HG03135 (cell line): ENCODE data around the gene DPF3.

Source experiments
- ATAC-seq: cut with Tn5 transposase; IDR thresholded peaks from one replicate; pipeline ENCODE4 v1.9.1; 2021; ENCODE audit warnings: mild to moderate bottlenecking, moderate library complexity; ENCODE audit not compliant: unreplicated experiment

Gene DPF3

DNA sequence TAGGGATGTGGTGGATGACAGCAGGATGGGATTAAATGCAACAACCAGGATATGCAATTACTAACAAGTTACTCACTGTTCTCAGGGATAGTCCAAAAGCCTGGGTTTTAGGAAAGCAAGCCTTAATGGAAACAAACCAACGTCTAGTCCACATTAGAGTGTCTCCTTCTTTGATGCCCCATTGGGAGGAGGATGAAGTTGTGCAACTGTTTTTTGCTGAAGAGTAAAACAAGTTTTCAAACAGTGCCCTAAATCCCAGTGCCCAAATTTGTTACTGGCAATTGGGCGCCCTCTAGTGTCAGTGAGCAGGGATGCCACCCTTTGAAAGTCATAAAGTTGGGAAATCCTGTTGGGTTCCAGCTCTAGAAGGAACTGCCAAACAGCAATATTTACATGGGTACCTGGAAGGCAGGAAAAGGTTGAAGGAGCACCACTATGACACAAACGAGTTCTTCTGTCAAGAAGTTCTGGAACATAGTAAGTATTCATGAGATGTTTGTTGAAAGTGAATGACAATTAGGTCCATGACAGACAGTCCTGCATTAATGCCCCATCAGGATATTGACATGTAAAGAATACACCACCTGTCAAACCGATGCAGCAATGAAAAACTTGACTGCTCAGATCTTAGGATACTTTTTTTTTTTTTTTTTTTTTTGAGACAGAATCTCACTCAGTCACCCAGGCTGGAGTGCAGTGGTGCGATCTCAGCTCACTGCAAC lies 11.1 kb upstream of the DPF3 start:
- ATAC-seq, result no peak

DNA sequence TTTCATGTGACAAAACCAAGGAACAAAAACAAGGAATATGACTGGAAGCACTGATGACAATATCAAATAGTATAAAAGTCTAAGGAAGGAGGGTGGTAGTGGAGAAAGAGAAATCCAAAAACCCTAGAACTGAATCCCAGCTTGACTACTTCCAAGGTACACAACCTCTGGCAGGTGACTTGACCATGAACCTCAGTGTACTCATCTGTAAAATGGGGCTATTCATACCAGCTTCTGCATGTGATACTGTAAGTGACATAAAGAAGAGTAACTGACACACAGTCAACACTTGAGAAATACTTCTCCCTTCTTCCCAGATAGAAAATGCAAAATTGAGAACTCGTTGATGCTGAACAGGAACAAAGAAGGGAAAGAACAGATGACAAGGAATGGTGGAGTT lies 10.3 kb upstream of the DPF3 start:
- no peak for ATAC-seq

- ATAC-seq, result no peak
These were observed 9.8 kb upstream of the DPF3 start for GRCh38 chr14:72903716-72904115.

DNA sequence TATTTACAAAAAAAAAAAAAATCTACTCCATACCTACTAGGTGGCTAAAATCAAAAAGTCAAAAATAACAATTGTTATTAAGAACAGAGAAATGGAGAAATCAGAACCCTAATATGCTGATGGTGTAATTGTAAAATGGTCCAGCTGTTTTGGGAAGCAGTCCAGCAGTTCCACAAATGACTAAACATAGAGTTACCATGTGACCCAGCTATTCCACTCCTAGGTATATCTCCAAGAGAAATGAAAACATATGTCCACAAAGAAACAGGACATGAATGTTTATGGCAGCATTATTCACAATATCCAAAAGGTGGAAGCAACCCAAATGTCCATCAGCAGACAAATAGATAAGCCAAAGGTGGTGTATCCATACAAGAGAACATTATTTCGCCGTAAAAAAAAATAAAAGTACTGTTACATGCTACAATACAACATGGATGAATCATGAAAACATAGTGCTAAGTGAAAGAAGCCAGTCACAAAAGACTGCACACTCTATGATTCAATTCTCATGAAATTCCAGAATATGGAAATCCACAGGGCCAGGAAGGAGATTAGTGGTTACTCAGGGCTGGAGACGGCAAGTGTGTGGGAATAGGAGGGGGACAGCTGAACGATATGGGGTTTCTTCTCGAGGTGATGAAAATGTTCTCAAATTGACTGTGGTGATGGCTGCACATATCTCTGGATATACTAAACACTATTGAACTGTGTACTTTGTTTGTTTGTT lies 9.1 kb upstream of the DPF3 start:
- no peak for ATAC-seq

DNA sequence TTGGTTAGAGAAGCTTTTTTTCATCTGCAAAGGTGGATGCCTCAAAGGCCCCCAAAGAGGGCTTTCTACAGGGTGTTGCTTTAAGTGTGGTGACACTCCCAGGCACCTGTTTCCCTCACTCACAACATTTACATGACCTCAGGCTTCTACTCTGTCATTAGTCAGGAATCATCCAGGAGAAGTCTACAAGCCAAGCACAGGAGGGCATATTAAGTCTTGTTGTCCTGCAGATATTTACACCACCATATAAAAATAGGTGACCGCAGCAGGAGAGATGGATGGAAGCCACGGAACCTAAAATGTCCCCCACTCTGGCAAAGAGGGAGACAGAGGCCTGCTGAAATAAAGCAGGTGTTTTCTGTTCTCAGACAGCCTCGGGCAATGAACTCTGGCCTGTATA lies 7.5 kb upstream of the DPF3 start:
- no peak for ATAC-seq

DNA sequence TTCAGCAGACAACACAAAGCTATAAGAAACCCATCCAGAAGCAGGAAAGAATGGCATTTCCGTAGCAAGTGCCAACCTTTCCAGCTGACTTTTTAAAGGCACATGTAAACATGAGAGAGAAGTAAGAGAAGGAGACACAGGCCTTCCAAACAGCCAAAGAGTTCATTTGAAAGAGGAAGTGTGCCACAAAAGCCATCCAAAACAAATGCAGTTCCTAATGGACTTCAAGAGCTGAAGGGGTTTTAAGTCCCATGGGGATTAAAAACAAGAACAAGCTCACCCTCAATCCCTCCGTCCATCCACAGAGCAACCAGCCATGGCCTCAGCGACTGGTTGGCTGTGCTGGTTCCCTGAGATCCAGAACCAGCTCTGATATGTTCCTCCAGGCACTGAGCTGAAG lies 4.5 kb upstream of the DPF3 start:
- ATAC-seq, result no peak

DNA sequence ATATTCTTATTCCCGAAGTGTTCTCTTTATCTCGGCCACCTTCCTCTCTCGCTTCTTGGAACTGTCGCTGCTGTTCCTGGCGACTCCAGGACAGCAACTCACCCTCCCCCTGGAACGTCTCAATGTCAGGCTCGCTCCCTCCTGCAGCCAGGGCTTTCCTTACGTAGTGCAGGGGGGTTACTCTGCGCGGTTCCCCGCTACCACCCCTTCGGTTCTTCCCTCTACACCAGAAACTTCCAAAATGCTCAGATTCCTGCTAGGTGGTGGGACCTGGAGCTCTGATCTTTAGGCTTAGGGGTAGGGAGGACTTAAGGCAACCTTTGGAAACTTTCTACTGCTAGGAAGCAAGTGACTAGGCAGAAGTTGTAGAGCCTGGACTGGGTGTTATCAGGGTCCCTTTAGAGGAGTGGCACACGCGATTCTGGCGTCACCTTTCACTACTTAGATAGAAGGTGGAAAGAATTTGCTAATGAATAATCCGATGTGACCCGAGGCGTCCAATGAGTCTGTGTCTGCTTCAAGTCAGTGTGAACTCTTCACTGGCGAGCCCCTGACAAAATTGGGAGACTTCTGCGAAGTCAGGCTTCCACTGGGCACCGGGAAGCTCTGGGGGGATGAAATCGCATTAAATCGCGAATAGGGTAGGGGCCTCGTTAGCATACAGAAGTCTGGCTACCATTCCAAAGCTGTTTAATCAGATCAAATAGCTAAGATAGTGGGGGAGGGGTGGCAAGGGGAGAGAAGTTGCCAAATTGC lies 900 bp upstream of the DPF3 start:
- ATAC-seq, result no peak

DNA sequence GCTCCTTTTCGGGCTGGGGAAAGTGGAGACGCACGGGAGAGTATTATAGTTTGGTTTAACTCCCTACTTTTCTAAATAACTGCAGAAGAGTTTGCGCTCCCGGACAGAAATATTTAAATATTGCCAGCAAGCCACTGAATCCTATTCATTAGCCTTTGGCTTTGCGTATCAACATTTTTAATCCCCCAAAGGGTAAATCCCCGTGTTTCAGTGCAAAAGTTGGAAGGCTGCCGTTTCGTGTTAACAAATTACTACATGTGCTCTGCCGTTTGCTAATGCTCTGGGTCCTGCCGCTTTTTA lies 372 bp upstream of the DPF3 start:
- no peak for ATAC-seq

GRCh38 chr14:72892879-72893635 lies 844 bp downstream of the DPF3 start:
- ATAC-seq, result peak; percentile 24

DNA sequence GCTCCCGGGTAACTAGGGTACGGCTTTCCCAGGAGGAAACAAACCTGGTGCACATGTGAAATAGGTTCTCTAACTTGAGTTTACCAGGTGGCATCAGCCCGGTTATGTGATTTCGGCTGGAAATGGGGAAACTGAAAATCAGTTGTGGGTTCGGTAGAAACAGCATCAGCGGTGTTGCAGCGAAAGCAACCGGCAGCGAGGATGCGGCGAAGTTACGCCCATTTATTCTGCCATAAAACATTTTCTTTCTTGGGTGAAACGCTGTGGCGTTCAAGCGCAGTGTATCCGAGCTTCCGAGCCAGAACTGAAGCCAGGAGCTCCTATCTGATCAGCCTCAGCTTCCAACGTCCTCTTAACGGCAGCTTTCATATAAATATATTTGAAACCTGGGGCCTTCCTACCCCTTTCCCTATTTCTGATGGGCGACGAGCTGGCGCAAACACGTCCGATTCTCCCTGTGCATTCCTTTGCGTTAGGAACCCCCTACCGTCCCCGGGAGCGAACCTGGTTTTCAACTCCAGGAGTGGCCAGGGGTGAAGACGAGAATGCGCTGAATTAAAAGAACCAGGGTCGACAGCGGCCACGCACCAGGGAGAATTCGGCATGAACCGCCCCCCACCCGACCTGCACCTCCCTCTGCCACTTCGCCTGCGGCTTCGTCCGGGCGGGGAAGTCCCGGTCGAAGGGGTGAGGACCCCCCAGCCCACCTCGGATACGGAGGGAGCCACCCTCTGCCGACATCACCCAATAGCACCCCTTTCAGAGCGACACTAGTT lies 1.6 kb downstream of the DPF3 start:
- no peak for ATAC-seq

GRCh38 chr14:72891666-72892102 lies 2.2 kb downstream of the DPF3 start:
- ATAC-seq, result no peak

DNA sequence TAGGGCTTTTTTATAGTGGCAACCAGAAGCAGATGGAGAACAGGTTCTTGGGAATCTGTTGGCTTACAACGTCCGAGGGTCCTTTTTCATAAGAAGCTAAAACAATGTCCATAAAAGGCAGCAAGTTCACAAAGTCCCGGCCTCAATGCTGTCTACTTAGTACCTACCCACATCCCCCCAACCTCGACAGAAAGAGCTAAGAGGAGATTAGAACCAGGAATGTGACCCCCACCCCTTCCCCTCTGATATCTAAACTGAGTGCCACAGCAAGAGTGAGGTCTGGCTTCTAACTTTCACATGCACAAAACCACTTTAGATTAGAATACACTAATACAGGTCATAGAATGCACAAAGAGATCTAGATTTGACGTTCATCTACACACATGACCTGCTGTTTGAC lies 4.5 kb downstream of the DPF3 start:
- ATAC-seq, result no peak

- no peak for ATAC-seq
These were observed 5.2 kb downstream of the DPF3 start for GRCh38 chr14:72888636-72889201.

GRCh38 chr14:72888192-72888591 lies 5.7 kb downstream of the DPF3 start:
- ATAC-seq, result no peak

- no peak for ATAC-seq
These were observed 6.4 kb downstream of the DPF3 start for GRCh38 chr14:72887514-72887913.

DNA sequence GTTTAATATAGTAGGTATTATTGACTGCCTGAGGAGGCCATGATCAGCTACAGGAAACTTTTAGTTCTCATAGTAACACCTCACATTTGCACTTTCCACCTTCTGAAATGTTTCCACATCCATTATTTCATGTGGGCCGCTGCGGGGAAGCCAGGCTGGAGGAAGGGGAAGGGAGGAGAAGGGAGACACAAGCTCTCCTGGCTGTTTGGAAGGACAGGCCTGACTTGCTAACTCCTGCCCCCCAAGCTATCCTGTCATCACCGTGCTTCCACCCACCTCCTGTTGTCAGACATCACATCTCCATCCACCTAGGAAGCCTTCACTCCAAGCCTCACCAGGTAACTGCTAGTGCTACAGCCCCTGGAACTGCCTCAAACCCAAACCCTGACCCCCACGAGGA lies 9.5 kb downstream of the DPF3 start:
- no peak for ATAC-seq

DNA sequence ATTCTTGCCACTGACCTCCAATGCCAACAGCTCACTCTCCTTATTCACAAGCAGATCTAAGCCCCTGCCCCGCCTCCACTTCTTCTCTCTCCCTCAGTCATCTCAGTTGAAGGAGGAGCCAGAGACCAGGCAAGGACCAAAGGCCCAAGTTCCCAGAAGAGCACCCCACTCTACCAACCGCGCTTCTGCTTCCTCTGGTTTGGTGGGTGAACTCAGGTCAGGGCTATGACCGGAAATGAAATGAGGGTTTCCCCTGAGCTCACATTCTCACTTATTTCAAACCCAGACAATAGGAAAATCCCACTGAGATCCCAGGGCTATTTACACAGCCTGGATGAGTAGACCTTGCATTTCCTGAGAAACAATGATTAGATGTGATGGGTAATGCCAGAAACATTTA lies 9.9 kb downstream of the DPF3 start:
- no peak for ATAC-seq

DNA sequence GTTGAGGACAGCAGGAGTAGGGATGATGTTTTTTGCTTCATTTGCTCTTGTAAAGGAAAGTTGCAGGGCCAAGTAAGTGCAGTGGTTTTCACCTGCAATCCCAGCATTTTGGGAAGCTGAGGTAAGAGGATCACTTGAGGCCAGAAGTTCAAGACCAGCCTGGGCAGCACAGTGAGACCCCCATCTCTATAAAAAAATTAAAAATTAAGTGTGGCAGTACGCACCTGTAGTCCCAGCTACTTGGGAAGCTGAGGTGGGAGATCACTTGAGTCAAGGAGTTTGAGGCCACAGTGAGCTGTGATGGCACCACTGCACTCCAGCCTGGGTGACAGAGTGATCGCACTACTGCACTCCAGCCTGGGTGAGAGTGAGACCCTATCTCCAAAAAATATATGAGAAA lies 10.8 kb downstream of the DPF3 start:
- no peak for ATAC-seq

- ATAC-seq, result no peak
These were observed 11.4 kb downstream of the DPF3 start for GRCh38 chr14:72882463-72882862.

DNA sequence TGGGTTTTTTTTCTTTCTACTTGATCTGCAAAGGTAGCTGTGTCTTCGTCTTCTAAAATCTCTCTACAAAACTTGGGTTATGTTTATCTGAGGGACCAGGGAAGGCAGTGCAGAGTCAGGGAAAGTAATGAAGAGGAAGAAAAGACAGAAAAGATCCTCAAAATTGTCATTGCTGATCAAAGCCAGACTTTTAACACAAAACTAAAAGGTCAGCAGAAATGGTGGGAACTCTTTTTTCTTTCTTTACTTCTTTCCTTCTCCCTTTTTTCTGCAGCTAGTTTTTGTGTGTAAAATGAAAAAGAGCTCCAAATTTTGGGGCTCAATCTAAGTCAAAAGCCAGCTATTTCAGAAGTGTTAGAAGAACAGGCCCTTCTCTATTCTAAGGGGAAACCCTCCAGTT lies 11.9 kb downstream of the DPF3 start:
- ATAC-seq, result no peak
